HG02571 (cell line): ENCODE data around the gene NAP1L4.

ENCODE experiments used
- ATAC-seq: cut with Tn5 transposase; IDR thresholded peaks from one replicate; pipeline ENCODE4 v1.9.1; 2021; ENCODE audit warnings: mild to moderate bottlenecking, moderate library complexity; ENCODE audit not compliant: unreplicated experiment

NAP1L4 gene

DNA sequence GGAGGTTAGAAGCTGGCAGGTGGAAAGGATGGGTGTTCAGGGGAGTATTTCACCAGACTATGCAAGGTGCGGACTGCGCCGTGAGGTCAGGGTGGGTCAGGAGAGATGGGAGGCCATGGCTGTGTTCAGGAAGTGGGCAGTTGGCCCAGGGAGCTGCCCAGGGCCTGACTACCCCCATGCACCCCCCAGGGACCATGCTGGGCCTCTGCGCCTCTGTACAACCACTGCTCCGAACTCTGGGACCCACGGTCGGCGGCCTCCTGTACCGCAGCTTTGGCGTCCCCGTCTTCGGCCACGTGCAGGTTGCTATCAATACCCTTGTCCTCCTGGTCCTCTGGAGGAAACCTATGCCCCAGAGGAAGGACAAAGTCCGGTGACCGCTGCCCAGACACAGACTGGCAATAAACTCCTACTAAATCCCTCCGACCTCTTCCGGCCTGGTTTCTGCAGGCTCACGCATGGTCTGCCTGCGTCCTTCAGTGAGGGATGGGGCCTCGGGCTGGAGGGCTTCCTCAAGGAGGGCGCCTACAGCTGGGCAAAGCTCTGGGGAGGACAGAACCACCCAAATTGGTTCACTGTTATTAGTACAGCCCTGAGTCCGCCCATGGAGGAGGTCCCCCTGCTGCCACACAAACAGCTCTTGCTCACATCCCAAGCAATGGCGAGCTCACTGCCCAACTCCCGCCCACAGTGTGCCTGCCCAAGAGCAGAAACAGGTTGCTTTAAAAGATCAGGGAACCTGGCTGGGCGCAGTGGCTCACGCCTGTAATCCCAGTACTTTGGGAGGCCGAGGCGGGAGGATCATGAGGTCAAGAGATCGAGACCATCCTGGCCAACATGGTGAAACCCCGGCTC is 67.1 kb downstream of the NAP1L4 start:
- no peak for ATAC-seq

DNA sequence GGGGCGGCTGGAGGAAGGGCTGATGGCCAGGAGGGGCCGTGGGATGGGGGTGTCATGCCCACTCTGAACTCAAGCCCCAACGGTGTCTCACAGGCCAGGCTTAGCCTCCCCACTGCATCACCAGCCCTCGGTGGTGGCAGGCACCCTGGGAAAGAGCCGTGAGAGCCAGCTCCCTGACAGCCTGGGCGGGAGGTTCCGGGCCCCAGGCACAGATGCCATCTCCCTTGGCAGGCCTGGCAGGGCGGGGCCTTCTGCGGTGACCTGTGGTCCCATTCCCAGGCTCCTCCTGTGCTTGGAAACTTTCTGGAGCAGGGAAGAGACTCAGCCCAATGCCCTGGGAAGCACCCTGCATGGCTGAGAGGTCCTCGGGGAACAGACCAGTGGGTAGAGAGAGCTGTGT is 67.7 kb downstream of the NAP1L4 start:
- no peak for ATAC-seq

DNA sequence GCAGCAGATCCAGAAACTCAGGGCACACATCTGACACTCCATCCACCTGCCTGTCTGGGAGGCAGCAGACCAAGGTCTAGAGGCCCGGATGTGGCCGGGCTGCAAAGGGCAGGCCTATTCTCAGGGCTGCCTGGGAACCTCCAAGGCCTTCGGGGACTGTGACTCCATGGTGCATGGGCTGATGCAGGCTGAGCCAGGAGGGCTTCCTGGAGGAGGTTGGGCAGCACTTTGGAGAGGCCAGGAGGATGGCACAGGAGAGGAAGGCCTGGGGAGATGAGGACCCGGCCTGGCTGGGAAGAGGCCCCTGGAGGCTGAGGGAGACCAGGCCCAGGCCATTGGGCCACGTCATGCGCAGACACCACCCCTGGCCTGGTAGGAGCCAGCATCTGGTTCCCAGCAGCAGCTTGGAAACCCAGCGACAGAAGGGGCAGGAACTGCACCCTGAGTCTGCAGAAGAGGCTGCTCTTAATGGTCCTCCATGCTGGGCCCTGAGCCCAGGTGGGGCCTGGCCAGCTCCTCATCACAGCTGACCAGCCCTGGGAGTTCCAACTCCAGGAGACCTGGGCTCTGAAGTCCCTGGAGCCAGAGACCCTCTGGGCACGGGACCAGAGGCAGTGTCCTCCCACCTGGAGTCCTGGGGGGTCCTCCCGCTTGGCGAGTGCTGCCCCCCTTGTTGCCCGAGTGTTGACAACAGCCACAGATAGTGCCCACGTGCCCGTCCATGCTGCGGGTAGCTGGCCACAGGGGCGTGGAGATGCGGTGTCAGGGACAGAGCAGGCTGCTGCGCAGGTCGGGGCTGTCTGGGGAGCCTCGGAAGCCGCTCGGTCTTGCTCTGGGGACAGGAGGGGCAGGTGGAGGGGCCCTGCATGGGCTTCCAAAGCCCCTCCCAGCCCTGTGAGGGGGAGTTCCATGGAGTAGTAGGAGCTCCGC is 68.4 kb downstream of the NAP1L4 start:
- ATAC-seq, result no peak

DNA sequence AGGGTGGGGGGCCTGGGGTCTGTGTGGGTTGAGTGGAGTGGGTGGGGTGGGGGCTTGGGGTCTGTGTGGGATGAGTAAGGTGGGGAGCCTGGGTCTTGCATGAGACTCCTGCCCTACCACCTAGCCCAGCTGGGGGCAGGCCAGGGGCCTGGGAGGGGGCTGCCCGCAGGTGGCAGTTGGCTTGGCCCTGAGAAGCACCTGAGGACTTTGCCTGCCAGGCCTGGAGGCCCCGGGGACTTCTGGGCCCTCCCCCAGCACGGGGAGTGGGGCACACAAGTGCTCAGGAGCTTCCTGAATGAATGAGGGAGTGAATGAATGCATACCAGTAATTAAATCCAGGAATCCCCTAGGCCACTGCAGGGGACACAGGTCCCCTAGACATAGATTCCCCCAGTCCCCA is 69.5 kb downstream of the NAP1L4 start:
- no peak for ATAC-seq

DNA sequence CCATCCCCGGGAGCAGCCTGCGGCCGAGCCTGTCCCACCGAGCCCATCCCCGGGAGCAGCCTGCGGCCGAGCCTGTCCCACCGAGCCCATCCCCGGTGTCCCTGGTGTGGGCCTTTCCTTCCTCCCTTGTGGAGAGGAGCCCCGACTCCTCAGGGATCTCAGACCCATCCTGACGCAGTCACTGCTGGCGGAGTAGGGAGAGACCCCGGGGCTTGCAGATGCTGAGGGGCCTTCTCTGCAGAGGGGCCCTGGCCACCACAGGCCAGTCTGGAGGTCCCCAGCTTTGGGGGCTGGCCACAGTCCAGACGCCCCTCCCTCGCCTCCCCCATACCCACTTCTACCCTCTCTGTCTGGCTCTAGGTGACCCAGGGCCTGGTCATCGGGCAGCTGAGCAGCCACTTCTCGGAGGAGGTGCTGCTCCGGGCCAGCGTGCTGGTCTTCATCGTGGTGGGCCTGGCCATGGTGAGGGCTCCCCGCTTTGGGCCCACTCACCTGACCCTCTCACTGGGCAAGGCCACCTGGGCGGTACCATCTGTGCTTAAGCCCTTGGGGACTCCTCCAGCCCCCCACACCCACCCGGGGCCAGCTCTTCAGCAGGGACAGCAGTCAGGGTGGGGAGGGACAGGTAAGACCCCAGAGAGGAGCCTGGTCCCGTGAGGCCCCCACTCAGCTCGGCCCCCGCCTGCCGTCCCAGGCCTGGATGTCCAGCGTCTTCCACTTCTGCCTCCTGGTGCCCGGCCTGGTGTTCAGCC is 70.2 kb downstream of the NAP1L4 start:
- ATAC-seq, result no peak

DNA sequence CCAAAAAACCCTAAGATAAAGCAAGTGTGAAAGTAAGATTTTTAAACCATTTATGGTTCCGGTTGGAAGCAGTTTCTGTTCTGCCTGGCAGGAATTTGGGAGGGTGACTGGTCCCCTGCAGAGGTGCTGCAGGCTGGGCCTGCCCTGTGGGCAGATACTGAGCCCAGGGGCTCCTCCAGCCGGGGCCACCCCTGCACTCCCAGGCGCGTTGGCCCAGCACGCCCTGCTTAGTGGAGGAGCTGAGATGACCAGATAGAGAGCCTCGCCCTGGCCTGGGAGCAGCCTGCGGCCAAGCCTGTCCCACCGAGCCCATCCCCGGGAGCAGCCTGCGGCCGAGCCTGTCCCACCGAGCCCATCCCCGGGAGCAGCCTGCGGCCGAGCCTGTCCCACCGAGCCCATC is 70.9 kb downstream of the NAP1L4 start:
- ATAC-seq, result no peak

DNA sequence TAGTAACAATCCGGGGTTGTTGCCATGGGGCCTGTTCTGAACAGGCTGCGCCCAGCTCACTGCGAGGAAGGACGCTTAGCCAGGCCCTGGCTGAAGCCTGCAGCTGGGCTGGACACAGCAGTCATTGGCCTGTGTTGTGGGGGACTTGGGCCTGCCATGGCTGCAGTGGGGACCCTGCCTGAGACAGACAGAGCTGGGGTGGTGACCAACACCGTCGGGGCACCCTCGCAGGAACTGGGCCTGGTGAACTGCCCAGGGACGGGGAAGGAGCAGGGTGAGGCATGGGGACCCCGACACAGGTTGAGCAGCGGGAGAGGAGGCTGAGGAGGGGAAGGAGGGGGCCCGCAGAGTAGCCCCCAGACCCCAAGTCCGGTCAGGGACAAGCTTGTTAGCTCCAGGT is 71.8 kb downstream of the NAP1L4 start:
- no peak for ATAC-seq

DNA sequence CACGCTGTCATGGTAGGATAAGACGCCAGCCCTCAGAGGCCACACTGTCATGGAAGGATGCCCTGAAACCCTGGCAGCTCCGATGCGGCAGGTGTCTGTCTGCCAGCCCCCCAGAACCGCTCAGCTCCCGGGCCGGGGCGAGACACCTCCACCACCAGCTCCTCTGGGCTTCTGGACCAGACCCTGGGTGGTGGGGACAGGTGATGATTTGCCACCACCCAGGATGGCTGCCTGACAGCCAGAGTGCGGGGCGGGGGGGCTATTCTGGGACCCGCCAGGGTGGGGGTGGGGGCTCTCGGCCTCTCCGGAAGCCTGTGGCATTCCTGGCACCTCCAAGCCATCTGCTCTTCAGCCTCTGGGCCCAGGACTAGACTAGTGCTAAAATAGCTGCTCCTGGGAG is 72.3 kb downstream of the NAP1L4 start:
- no peak for ATAC-seq

DNA sequence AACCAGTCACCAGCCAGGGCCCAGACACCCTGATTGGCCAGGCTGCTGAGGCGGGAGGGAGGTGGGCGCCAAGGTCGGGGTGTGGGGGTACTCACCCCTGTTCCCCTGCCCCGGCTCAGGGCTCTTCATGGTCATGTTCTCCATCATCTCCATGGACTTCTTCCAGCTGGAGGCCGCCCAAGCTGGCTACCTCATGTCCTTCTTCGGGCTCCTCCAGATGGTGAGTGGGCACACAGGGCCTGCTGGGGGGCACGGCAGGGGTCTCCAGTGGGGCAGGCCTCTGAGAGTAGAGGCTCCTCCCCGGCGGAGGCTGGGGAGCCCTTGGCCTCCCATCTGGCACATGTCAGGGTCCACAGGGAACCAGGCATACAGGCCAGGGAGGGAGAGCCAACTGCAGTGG is 72.9 kb downstream of the NAP1L4 start:
- no peak for ATAC-seq

DNA sequence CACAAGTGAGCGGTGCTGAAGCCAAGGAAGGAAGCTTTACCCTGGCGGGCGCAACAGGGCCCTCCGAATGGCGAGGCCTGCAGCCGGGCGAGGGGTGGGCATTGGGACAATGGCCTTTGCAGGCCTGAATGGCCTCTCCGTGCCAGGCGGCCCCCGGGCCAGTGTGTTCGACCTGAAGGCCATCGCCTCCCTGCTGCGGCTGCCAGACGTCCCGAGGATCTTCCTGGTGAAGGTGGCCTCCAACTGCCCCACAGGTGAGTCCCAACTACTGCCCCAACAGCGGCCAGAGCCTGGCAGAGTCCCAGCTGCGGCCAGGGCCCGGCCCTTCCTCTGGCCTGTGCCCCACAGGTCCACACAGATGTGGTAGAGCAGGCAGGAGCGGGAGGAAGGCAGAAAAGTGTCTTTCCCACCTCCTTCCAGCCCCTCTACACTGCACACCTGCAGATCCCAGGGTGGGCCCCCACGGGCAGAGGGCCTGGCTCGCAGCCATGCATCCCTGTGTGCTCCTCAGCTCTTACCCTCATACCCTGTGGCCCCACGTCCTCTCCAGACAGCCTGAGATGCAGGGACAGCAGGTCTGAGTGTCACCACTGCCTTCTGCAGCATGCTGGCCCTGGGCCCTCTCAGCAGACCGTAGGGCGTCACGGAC is 74.2 kb downstream of the NAP1L4 start:
- ATAC-seq, result no peak

DNA sequence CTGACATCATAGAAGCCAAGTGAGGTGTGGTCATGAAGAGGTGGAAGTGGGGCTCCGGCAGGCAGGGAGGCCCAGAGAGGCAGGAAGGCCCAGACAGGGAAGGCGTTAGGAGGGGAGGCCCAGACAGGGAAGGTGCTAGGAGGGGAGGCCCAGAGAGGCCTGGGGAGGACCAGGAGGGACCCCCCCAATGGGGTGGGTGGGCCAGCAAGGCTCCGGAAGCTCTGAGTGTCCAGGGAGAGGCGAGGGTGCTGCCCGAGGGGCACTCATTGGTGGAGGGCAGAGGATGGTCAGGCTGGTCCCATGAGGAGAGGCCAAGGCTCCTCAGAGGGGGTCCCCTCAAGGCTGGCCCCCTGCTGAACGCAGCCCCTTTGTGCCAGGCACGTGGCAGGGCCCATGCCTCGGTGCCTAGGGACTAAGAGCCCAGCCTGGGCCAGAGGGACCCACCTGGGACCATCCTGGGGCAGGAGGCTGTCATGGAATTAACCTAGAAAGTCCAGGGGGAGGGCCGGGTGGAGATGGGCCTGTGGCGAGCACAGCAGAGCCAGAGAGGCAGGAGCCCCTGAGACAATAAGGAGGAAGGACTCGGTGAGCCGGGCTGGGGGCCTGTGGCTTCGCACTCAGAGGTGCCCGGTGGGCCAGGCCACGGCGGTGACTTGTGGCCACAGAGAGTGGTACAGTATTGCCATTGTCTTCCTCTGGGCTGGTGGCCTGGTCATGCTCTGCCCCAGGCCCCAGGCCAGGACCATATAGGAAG is 75.1 kb downstream of the NAP1L4 start:
- no peak for ATAC-seq

DNA sequence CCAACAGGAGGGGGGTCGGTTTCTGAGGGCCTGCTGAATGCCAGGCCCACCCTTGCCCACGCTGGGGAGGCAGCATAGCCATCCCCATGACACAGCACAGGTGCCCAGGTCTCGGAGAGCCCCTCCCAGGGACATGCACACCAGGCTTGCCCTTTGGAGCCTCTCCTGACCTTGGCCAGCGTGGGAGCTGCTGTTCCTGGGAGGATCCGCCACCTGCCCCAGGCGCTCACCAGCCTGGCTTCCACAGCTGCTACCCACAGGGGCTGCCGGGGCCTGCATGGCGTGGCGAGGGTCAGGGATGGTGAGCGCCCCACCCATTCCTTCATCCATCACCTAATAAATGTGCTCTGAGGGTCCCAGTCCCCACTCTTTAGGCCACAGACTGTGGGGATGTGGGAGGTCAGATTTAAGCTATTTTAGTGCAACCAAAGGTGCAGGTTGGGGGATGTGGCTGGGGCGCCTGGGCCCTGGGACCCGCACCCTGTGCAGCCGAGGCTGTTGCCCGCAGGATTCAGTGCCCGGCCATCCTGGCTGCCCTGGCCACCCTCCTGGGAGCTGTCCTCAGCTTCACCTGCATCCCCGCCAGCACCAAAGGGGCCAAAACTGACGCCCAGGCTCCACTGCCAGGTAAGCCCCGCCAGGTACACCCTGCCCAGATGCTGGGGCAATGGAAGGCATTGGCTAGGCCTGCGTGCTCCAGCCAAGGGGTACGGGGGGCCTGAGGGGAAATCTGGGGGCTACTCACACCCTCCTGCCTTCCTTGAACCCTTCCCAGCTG is 75.8 kb downstream of the NAP1L4 start:
- no peak for ATAC-seq

DNA sequence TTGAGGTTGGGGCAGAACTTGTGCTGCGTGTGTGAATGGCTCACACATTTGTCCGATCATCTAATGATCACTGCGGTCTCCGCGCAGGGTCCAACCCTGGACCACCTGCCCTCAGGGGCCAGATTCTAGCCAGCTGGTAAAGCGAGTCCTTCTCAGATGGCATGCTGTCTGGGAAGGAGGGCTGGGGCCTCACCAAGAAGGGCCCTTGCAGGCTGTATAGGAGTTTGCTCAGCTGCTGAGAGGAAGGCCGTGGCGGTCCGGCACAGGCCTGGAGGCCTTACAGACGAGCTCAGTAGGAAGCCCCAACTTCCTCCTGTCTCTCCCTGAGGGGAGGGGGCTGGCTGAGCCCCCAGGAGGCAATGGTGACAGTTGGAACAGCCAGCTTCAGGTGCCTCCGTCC is 76.7 kb downstream of the NAP1L4 start:
- no peak for ATAC-seq

DNA sequence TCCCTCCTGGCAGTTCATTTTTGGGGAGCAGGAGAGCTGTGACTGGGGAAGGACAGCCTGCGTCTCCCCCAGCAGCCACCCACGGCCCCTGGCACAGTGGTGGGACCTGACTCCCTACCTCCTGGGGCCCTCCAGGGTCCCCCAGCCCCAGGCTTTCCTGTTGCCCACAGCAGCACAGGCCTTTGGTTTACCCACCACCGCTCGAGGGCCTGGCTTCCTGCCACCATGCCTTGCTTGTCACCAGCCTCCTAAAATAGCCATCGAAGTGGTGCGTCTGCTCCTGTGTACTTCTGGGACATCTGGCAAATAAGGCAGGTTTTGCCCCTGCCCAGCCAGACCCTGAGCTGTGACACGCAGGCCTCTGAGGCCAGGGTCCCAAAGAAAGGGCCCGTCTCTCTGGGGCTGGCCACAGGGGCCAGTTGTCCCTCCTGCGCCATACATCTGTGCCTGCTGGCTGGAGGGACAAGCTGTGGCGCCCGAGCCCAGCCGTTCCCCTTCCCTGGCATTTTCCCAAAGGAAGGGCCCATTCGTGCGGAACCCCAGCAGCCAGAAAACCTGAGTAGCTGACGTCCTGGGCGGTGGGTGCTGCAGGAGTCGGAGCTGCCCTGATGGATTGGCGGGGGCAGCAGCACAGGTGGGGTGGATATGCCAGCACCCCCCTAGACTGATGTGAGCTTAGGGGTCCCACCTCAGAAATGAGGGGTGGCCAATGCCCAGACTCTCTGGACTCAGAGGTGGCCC is 77.5 kb downstream of the NAP1L4 start:
- no peak for ATAC-seq

DNA sequence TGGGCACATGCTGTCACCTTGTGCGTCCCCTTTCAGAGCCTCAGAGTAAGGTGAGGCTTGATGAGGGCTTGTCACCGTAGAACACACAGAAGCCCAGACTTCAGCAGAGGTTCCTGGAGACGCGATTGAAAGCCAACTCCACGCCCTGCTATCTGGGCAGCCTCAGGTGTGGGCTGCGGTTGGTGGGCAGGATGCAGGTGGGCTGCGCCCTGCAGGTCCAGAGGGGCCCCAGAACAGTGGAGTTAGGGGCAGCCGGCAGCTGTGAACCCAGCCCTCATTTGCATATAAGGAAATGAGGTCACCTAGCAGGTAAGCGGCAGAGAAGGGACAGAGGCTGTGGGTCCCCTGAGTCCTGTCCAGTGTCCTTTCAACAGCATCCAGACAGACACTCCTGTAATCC is 78.4 kb downstream of the NAP1L4 start:
- no peak for ATAC-seq

DNA sequence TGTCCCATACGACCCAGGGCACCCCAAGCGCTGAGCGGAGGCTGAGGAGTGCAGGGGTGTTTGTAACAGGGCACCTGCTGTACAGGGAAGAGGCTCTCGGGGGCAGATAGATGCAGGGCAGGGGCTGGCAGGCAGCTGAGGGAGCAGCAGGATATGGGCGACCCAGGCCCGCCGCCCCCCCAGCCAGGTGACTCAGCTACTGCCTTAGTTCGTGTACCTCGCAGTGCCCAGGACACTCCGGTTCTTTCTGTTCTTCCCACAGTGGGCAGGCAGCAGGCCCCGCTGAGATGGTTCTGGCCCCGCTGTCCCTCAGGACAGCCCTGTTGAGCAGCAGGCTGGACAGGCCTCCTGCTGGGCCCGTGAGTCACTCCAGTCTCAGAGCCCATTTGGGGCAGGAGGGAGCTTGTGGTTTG is 79.1 kb downstream of the NAP1L4 start:
- no peak for ATAC-seq

DNA sequence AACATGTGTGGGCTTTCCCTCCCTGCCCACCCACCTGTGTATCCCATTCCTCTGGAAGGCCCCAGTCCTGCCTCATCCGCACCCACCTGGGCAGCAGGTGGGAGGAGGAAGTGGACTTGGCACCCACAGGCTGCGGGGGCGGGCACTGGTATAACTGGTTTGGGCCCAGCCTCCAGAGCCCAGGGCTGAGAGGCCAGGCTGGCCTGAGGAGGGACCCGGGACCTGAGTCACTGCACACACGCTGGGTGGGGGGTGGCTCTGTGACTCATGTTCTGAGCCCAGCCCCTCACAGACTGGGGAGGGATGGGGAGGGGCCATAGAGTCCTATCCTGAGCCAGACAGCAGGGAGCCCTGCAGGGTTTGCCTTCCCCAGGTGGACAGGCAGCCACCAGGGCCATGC is 79.6 kb downstream of the NAP1L4 start:
- no peak for ATAC-seq

DNA sequence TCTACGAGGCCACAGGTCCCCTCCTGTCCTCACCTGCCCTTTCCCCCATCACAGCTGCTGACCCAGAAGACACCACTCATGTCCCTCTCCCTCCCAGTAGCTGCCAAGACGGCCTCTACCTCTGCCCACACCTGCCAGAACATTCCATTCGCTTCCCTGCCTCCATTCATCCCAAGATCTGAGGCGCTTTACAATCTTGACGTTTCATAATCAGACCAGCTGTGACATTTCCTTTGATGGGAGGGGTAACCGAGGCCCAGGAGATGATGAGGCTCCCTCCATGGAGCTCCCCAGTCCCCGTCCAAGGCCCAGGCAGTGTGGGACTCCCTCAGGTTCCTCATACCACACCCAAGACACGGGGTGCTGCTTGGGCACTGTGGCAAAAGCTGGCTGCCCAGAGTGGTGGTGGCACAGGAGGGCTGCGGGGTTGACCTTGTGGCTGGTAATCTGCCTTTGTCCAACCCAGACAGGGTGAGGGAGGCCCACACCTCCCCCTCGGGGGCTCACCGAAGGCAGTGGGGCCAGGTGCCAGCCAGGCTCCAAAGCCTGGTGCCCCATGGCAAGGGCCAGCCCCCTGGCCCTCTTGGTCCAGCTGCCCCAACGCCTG is 80.2 kb downstream of the NAP1L4 start:
- ATAC-seq, result no peak
